Spinal cord (tissue), 10 donors: Measurements from ENCODE around the gene GALNT11. TPM values are rescaled to one million over a fixed set of nuclear protein-coding genes. Genes with fewer than 3 reads are reported as not detected.
"Not testable (repeated sequence)": the region's sequence is repeated elsewhere in the genome, so short reads cannot be mapped to it uniquely, and the experiment has no call there.

Experiments
- DNase-seq, 6 donors: peaks; one replicate each; pipeline versions ENCODE4 v3.0.0 to v3.0.0-alpha.2; 2013 to 2015; ENCODE audit warnings: low spot score in 6 of 6, low read depth in 4 of 6
- H3K27ac ChIP-seq: one replicate; pipeline ENCODE4 v1.5.1; 2013; ENCODE audit warnings: low read depth, low read length, control low read depth
- H3K27me3 ChIP-seq: one replicate; pipeline ENCODE4 v1.6.1; 2013; ENCODE audit warnings: low read length; ENCODE audit not compliant: control insufficient read depth, insufficient read depth
- H3K36me3 ChIP-seq: one replicate; pipeline ENCODE4 v1.6.1; 2013; ENCODE audit warnings: low read length; ENCODE audit not compliant: control insufficient read depth, insufficient read depth
- H3K4me1 ChIP-seq: one replicate; pipeline ENCODE4 v1.6.1; 2013; ENCODE audit warnings: low read length; ENCODE audit not compliant: control insufficient read depth, insufficient read depth
- H3K4me3 ChIP-seq: one replicate; pipeline ENCODE4 v1.5.1; 2013; ENCODE audit warnings: low read depth, low read length, control low read depth
- H3K9me3 ChIP-seq: one replicate; pipeline ENCODE4 v1.6.1; 2013; ENCODE audit warnings: low read length; ENCODE audit not compliant: control insufficient read depth, insufficient read depth
- WGBS: methylation state at CpG from one replicate; pipeline ENCODE4 v1.1.5; 2013; ENCODE audit warnings: missing lambda C conversion rate; ENCODE audit not compliant: insufficient coverage; 5-methylcytosine and 5-hydroxymethylcytosine counted together
- polyA plus RNA-seq, 2 donors: library from polyadenylated mRNA; unstranded; fragments of 120-200 nt; gene quantifications; one replicate each; pipeline ENCODE4 v1.2.1, GENCODE V29; 2013; ENCODE audit not compliant: insufficient read length in 2 of 2
- total RNA-seq, 2 donors: library from RNA; depleted of rRNA in 1 of 2; stranded (reverse); fragments of 120-200 nt in 1 of 2; fragments of >200 nt in 1 of 2; gene quantifications; one replicate each; pipeline versions ENCODE4 v1.2.3 to v1.2.4, GENCODE V29; 2013 to 2014
- donor health status: healthy.

GALNT11 gene
- total and polyA plus RNA-seq, 4 donors, result 61.5 to 139 (median 68.8) TPM

DNA sequence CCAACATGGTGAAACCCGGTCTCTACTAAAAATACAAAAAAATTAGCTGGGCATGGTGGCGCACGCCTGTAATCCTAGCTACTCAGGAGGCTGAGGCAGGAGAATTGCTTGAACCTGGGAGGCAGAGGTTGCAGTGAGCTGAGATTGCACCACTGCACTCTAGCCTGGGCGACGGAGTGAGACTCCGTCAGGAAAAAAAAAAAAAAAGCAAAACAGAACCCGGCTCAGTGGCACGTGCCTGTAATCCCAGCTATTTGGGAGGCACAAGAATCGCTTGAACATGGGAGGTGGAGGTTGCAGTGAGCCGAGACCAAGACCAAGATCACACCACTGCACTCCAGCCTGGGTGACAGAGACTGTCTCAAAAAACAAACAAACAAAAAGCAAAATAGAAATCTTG, 3.7 kb upstream of the GALNT11 start:
- DNase-seq, H3K27me3 ChIP-seq, H3K9me3 ChIP-seq, H3K4me3 ChIP-seq, H3K36me3 ChIP-seq, H3K27ac ChIP-seq: not testable (repeated sequence)
- peaks cover 11% of the 10 kb centered on the region for H3K4me1 ChIP-seq
- 91% methylated on average over 6 of the region's 10 CpGs for WGBS

DNA sequence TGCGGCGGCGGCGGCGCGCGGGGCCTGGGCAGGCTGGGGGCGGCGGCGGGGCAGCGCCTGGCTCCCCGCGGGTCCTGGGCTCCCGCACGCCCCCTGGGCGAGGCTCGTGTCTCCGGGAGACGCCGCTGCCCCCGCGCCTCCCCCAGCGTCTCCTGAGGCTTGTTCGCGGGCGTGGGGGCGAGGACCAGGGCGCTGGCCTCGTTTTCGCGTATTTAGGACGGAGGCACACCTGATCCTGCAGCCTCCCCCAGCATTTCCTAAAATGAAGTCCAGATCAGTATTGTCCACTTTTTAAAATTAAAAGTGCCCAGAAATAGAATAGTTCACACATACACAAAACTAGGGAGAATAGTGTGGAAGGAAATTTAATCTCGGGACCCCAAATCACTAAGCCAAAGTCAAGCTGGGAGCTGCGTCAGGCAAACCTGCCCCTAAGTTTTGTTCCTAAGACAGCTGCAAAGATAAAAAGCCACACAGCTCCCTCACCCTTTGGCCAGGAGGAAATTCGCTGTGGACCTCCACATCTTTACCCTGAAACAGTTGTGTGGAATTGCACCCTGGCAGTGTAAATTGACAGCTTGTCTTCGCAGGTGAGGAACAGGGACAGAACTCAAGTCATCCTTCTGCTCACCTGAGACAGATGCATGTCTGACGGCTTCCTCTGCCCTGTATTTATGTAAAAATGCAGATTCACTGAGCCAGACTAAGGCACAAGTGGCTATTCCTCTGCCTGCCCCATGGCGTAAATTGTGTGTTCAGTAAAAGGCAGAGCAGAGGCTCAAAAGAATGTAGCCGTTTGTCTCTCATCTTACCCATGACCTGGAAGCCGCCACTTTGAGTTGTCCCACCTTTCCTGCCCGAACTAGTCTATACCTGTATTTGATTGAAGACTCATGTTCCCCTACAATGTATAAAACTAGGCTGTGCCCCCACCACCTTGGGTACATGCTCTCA, 740 bp downstream of the GALNT11 start:
- no peaks in the 10 kb centered on the region for H3K36me3 ChIP-seq
- H3K4me1 ChIP-seq, result peaks cover 13% of the 10 kb centered on the region
- peak in 1 of 6 donors; percentile 24 for DNase-seq
- H3K27ac ChIP-seq, result no peak overlapping the region
- H3K27me3 ChIP-seq, result no peaks in the 10 kb centered on the region
- WGBS, result 8% methylated on average over 38 of the region's 41 CpGs
- H3K4me3 ChIP-seq, result peak overlapping the region; percentile 77
- H3K9me3 ChIP-seq, result no peaks in the 10 kb centered on the region

GRCh38 chr7:152027491-152028365, 2.3 kb downstream of the GALNT11 start:
- WGBS, result 94% methylated on average over 20 of the region's 20 CpGs

GRCh38 chr7:152030059-152030458, 4.6 kb downstream of the GALNT11 start:
- H3K27ac ChIP-seq, H3K9me3 ChIP-seq, H3K4me3 ChIP-seq, H3K36me3 ChIP-seq, H3K27me3 ChIP-seq, DNase-seq: not testable (repeated sequence)
- WGBS, result 100% methylated on average over 4 of the region's 10 CpGs
- H3K4me1 ChIP-seq, result peaks cover 12% of the 10 kb centered on the region

More at GRCh38 chr7:152027491-152028365, 2.3 kb downstream of the GALNT11 start:
- H3K9me3 ChIP-seq, H3K27me3 ChIP-seq, H3K4me3 ChIP-seq, H3K36me3 ChIP-seq, DNase-seq, H3K27ac ChIP-seq: not testable (repeated sequence)
- peaks cover 13% of the 10 kb centered on the region for H3K4me1 ChIP-seq

DNA sequence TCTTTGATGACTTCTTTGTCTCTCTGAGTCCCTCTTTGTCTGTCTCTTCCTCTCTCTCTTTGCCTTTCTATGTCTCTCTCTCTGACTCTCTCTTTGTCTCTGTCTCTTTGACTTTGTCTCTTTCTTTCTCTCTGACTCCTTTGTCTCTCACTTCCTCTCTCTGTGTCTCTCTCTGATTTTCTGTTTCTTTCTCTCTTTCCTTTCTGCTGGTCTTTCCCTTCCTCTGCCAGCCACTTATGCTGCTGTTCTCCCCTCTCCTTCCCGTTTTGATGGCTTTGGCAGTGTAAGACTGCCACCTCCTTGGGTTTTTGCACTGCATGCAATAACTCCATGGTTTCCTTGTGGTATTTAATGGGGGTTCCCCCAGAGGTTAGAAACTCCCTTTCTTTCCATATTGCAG, 5.2 kb downstream of the GALNT11 start:
- not testable (repeated sequence) for DNase-seq, H3K27me3 ChIP-seq, H3K9me3 ChIP-seq, H3K4me1 ChIP-seq, H3K36me3 ChIP-seq, H3K4me3 ChIP-seq, H3K27ac ChIP-seq
- no CpG with 5 or more reads among the region's 1 CpG for WGBS

- no peak overlapping the region for H3K27ac ChIP-seq
- no peaks in the 10 kb centered on the region for H3K36me3 ChIP-seq
- H3K9me3 ChIP-seq, result peaks cover 16% of the 10 kb centered on the region
- 100% methylated on average over 3 of the region's 5 CpGs for WGBS
- no peaks in the 10 kb centered on the region for H3K27me3 ChIP-seq
- no peak overlapping the region for H3K4me3 ChIP-seq
- DNase-seq, result no peak
- H3K4me1 ChIP-seq, result no peaks in the 10 kb centered on the region
Measured at GRCh38 chr7:152035817-152036216, 10.3 kb downstream of the GALNT11 start.

- not testable (repeated sequence) for H3K36me3 ChIP-seq, H3K4me1 ChIP-seq, H3K27me3 ChIP-seq, H3K27ac ChIP-seq, DNase-seq, H3K4me3 ChIP-seq
- 95% methylated on average over 5 of the region's 5 CpGs for WGBS
- H3K9me3 ChIP-seq, result peaks cover 16% of the 10 kb centered on the region
Measured at GRCh38 chr7:152038410-152038809, 12.9 kb downstream of the GALNT11 start.

GRCh38 chr7:152043086-152043485, 17.6 kb downstream of the GALNT11 start:
- not testable (repeated sequence) for H3K9me3 ChIP-seq, H3K27me3 ChIP-seq, H3K27ac ChIP-seq, H3K4me1 ChIP-seq, H3K4me3 ChIP-seq, H3K36me3 ChIP-seq, DNase-seq
- 54% methylated on average over 6 of the region's 8 CpGs for WGBS

DNA sequence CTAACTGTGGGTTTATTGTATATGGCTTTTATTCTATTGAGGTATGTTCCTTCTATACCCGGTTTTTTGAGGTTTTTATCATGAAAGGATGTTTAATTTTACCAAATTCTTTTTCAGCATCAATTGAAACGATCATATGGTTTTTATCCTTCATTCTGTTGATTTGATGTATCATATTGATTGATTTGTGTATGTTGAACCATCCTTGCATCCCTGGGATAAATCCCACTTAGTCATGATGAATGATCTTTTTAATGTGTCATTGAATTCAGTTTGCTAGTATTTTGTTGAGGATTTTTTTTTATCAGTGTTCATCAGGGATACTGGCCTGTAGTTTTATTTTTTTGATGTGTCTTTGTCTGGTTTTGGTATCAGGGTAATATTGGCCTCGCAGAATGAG, 19.4 kb downstream of the GALNT11 start:
- not testable (repeated sequence) for H3K4me3 ChIP-seq, H3K36me3 ChIP-seq, H3K9me3 ChIP-seq, H3K4me1 ChIP-seq, H3K27me3 ChIP-seq, H3K27ac ChIP-seq, DNase-seq
- 100% methylated on average over 1 of the region's 3 CpGs for WGBS
